Measurements from ENCODE around the gene CIITA. TPM values are rescaled to one million over a fixed set of nuclear protein-coding genes. Genes with fewer than 3 reads are reported as not detected.

CIITA gene
- total RNA-seq, 2 experiments from 2014 or later = 2.4 to 3.0 TPM

DNA sequence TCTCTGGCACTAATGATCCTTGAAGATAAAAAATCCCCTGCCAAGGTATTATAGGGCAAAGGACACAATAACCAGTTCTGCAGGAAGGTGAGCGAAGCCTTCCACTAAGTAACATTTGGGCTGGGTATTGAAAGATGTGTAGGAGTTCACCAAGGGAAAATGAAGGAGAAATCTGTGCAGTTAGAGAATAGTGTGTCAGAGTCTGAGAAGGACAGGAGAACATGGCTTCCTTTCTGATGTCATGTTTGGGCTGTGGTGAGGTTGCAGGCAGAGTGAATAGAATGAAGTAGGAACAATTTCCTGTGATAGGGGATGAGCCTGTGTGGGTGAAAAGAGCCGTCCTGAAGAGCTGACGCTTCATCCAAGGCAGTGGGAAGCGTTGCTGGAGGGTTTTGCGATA is 24.1 kb upstream of the CIITA start:
- Histone ChIP-seq H3K36me3 (ENCODE audit: insufficient read depth, low read length) (no peaks in the 10 kb centered on the region), H3K27me3 (ENCODE audit: control insufficient read depth in 1 of 2, insufficient read depth in 2 of 2, low read length in 2 of 2) (no peaks in the 10 kb centered on the region), H3K4me3 (ENCODE audit: low read length) (no peak overlapping the region), H3K27ac (ENCODE audit: low read depth in 1 of 2, low read length in 2 of 2) (no peak overlapping the region), H3K9me3 (ENCODE audit: control insufficient read depth in 1 of 2, insufficient read depth in 1 of 2, low read length in 2 of 2) (no peaks in the 10 kb centered on the region), H3K4me1 (ENCODE audit: insufficient read depth, low read length) (peaks cover 2% of the 10 kb centered on the region)
- TF ChIP-seq, protein P1, sequence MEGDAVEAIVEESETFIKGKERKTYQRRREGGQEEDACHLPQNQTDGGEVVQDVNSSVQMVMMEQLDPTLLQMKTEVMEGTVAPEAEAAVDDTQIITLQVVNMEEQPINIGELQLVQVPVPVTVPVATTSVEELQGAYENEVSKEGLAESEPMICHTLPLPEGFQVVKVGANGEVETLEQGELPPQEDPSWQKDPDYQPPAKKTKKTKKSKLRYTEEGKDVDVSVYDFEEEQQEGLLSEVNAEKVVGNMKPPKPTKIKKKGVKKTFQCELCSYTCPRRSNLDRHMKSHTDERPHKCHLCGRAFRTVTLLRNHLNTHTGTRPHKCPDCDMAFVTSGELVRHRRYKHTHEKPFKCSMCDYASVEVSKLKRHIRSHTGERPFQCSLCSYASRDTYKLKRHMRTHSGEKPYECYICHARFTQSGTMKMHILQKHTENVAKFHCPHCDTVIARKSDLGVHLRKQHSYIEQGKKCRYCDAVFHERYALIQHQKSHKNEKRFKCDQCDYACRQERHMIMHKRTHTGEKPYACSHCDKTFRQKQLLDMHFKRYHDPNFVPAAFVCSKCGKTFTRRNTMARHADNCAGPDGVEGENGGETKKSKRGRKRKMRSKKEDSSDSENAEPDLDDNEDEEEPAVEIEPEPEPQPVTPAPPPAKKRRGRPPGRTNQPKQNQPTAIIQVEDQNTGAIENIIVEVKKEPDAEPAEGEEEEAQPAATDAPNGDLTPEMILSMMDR (IDR thresholded peaks at IDR 0.05) = no peak
- Mint-ChIP-seq H3K36me3 (ENCODE audit: low read depth) (no peaks in the 10 kb centered on the region), H3K27me3 (no peaks in the 10 kb centered on the region), H3K27ac (no peak overlapping the region), H3K4me1 (ENCODE audit: low read depth) (peaks cover 11% of the 10 kb centered on the region), H3K9me3 (no peaks in the 10 kb centered on the region), H3K4me3 (no peak overlapping the region)
- DNase-seq (no peak), ATAC-seq (ENCODE audit: poor library complexity) (no peak)
- ChIA-PET POLR2A (no interaction called here), CTCF (no interaction called here)
- intact Hi-C loops (cut with DNase I, micrococcal nuclease) = loop anchor here in 1 of 2 experiments (10.0 kb wide), 1 partner anchor 1992 kb away; no protein-coding TSS in a partner anchor

GRCh38 chr16:10856042-10856441 is 21.0 kb upstream of the CIITA start:
- intact Hi-C loops (cut with DNase I, micrococcal nuclease) = loop anchor here in 1 of 2 experiments (10.0 kb wide), 1 partner anchor 1989 kb away; no protein-coding TSS in a partner anchor
- ATAC-seq (ENCODE audit: poor library complexity) = no peak
- no peaks in the 10 kb centered on the region for H3K27me3 ChIP-seq (ENCODE audit: control insufficient read depth in 1 of 2, insufficient read depth in 2 of 2, low read length in 2 of 2)
- H3K36me3 ChIP-seq (ENCODE audit: insufficient read depth, low read length) = no peaks in the 10 kb centered on the region
- CTCF ChIA-PET = no interaction called here
- no peaks in the 10 kb centered on the region for H3K9me3 Mint-ChIP-seq
- H3K36me3 Mint-ChIP-seq (ENCODE audit: low read depth) = no peaks in the 10 kb centered on the region
- no peak for DNase-seq
- peaks cover 0 to 4% of the 10 kb centered on the region in 2 experiments for H3K9me3 ChIP-seq (ENCODE audit: control insufficient read depth in 1 of 2, insufficient read depth in 1 of 2, low read length in 2 of 2)
- TF ChIP-seq, protein P1 (IDR thresholded peaks at IDR 0.05) = no peak
- peaks cover 11% of the 10 kb centered on the region for H3K4me1 Mint-ChIP-seq (ENCODE audit: low read depth)
- no peak overlapping the region for H3K4me3 Mint-ChIP-seq
- POLR2A ChIA-PET = no interaction called here
- H3K27ac ChIP-seq (ENCODE audit: low read depth in 1 of 2, low read length in 2 of 2) = no peak overlapping the region
- H3K4me1 ChIP-seq (ENCODE audit: insufficient read depth, low read length) = peaks cover 2% of the 10 kb centered on the region
- no peak overlapping the region for H3K4me3 ChIP-seq (ENCODE audit: low read length)
- H3K27me3 Mint-ChIP-seq = no peaks in the 10 kb centered on the region
- no peak overlapping the region for H3K27ac Mint-ChIP-seq

- TF ChIP-seq, protein P1 (IDR thresholded peaks at IDR 0.05) = no peak
- ATAC-seq (ENCODE audit: poor library complexity) (no peak), DNase-seq (no peak)
- Mint-ChIP-seq H3K36me3 (ENCODE audit: low read depth) (no peaks in the 10 kb centered on the region), H3K4me1 (ENCODE audit: low read depth) (peaks cover under 1% of the 10 kb centered on the region), H3K9me3 (no peaks in the 10 kb centered on the region), H3K27me3 (peaks cover 6% of the 10 kb centered on the region), H3K4me3 (no peak overlapping the region), H3K27ac (no peak overlapping the region)
- intact Hi-C loops (cut with DNase I, micrococcal nuclease) = loop anchor here in 1 of 2 experiments (10.0 kb wide), 1 partner anchor 1987 kb away; no protein-coding TSS in a partner anchor
- Histone ChIP-seq H3K27me3 (ENCODE audit: control insufficient read depth in 1 of 2, insufficient read depth in 2 of 2, low read length in 2 of 2) (no peaks in the 10 kb centered on the region), H3K27ac (ENCODE audit: low read depth in 1 of 2, low read length in 2 of 2) (no peak overlapping the region), H3K4me1 (ENCODE audit: insufficient read depth, low read length) (no peaks in the 10 kb centered on the region), H3K36me3 (ENCODE audit: insufficient read depth, low read length) (no peaks in the 10 kb centered on the region), H3K9me3 (ENCODE audit: control insufficient read depth in 1 of 2, insufficient read depth in 1 of 2, low read length in 2 of 2) (peaks cover 0 to 4% of the 10 kb centered on the region in 2 experiments), H3K4me3 (ENCODE audit: low read length) (no peak overlapping the region)
- ChIA-PET POLR2A (no interaction called here), CTCF (no interaction called here)
Observed at GRCh38 chr16:10858203-10858602, 18.8 kb upstream of the CIITA start.
